Sciatic nerve (tissue), 2 donors: ENCODE measurements around the gene TEDC1. TPM values are rescaled to one million over a fixed set of nuclear protein-coding genes. Genes with fewer than 3 reads are reported as not detected.

Experiments
- ATAC-seq: fragments of 200-7000 bp; cut with Tn5 transposase; one replicate; pipeline ENCODE4 v1.9.1; 2020; ENCODE audit warnings: mild to moderate bottlenecking, moderate library complexity
- DNase-seq: peaks from one replicate; pipeline ENCODE4 v3.0.0-alpha.2; 2020; ENCODE audit warnings: low spot score
- intact Hi-C: fragments of 100-400 bp; cut with DNase I; formaldehyde crosslinking; loops from one replicate; pipeline ENCODE4 v1.14.2; 2022
- total RNA-seq: library from RNA; stranded (reverse); fragmentation: NEBNext Ultra II Directional; extraction: Animal tissue kit (Norgen Biotek cat#: 25700); gene quantifications from one replicate; pipeline ENCODE4 v1.2.1, GENCODE V29; 2021
- donor health status: DM: no; HTN: no; CAD: no.
- donor health status: DM: no; HTN: no; CAD: no.

TEDC1 gene, protein sequence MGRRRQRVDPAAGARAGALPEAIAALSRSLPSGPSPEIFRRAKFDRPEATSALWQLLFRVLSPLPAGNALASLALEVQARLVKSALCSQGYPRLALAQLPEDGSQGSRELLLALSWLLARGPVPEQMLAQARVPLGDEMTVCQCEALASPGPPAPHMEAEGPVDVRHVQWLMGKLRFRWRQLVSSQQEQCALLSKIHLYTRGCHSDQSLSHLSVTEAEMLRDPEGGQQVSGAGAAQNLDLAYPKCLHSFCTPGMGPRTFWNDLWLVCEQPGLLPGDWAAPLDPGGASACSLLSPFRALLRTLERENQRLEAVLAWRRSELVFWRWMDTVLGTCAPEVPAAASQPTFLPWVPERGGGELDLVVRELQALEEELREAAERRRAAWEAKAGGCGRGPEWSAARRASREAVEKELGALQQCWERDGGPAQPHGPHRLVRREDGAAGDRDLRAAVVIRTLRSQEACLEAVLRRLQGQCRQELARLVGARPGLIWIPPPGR
- 14.1 TPM for total RNA-seq

DNA sequence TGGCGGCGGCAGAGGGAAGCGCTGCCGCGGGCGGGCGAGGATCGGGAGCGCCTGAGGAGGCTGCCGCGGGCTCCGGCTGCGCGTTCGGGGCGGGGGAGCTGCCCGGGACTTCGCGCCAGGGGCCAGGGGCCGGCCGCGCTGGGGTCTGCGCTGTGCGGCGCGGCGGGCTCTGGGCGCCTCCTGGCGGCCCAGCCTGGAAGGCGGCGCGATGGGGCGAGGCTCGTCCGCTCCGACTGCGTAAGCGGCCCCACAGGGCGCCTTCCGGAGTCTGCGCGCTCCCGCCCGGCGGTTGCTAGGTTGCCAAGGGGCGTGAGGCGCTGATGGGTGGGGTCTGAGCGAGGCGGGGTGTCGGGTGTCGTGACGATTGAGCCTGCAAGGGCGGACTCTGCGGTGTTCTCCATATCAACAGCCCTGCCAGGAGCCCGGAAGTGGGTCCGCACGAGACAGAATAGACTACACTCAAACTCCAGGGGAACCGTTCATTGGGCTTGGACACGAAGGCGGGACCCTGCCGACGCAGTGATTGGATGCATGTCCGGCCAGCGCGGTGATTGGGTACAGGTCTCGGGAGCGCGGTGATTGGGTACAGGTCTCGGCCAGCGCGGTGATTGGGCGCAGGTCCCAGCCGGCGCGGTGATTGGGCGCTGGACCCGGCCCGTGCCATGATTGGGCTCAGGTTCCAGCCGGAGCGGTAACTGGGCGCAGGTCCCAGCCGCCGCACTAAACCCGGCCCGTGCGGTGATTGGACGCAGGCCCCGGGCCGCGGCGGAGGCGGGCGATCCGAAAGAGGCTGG, at the start of gene TEDC1:
TEDC1 (plus strand) TSS at position 675 of the 794 bp plus-strand sequence. CDS start 130 bp downstream, outside the sequence.
- intact Hi-C loops = no loop called here
- DNase-seq (peak; percentile 99), ATAC-seq (peak; percentile 93)

DNA sequence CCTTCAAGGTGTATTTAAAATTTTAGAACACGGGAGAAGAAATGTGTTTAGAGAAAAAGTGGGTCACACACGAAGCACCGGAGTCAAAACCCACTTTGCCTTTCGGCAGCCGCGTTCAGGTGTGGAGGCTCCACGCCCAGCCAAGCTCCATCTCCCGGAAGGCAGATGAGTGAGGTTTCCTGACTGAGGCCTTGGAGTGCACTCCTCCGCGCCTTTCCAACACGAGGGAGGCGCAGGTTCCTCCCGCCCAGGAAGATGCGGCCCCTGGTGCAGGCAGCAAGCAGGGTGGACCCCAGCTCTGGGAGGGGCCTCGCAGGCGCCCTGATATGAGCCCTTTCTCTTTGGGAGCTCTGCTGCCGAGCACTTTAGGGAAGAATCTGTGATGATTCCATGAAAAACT, 48.9 kb upstream of the TEDC1 start:
- intact Hi-C loops = no loop called here
- DNase-seq = no peak
- no peak for ATAC-seq

DNA sequence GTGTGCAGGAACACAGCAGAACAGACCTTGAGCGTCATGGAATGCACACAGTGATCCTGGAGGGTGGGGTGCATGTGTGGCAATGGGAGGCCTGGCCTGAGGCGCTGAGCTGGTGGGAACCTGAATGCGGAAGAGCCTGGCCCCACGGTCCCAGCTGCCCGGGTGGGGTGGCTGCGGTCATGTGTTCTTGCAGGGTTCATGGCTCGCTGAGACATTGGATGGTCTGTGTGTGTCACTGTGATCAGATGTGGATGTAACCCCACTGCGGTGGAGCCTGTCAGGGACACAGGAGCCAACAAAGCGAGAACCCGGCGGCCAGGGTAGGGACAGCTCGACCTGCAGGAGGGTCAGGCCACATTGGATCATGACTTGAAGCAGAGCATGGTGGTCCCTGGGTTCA, 48.2 kb upstream of the TEDC1 start:
- DNase-seq (no peak), ATAC-seq (no peak)
- intact Hi-C loops = no loop called here

DNA sequence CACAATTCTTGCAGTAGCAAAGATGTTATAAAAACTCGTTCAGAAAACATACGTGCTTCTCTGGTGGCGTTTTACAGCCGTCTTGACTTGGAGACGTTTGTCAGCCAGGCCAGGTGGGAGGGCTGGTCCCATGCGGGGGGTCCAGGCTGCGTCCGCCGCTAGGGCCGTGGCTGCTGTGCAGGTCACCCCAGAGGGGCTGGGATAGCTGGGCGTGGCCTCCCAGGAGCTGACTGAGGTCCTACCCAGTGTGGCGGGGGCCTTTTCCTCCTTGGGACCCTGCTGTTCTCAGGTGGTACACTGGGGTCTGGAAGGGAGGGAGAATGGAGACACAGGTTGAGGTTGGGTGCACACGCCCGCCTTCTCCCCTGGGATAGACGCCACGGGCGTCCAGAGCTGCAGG, 46.2 kb upstream of the TEDC1 start:
- intact Hi-C loops = no loop called here
- ATAC-seq = no peak
- no peak for DNase-seq

DNA sequence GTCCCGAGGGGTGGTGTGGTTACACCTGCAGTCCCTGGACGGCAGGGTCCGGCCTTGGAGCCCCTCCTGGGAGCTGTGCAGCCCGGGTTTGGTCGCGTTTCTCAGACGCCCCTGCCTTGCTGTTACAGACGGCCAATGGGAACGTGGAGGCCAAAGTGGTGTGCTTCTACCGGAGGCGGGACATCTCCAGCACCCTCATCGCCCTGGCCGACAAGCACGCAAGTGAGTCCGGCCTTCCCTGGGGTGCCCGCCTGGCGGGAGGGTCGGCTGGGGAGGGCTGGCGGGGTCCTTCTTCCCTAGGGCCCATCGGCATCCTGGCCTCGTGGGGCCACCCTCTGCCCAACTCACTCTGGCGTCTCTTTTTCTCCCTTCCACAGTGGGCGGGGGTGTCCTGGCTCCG, 45.8 kb upstream of the TEDC1 start:
- ATAC-seq (no peak), DNase-seq (no peak)
- intact Hi-C loops = no loop called here

DNA sequence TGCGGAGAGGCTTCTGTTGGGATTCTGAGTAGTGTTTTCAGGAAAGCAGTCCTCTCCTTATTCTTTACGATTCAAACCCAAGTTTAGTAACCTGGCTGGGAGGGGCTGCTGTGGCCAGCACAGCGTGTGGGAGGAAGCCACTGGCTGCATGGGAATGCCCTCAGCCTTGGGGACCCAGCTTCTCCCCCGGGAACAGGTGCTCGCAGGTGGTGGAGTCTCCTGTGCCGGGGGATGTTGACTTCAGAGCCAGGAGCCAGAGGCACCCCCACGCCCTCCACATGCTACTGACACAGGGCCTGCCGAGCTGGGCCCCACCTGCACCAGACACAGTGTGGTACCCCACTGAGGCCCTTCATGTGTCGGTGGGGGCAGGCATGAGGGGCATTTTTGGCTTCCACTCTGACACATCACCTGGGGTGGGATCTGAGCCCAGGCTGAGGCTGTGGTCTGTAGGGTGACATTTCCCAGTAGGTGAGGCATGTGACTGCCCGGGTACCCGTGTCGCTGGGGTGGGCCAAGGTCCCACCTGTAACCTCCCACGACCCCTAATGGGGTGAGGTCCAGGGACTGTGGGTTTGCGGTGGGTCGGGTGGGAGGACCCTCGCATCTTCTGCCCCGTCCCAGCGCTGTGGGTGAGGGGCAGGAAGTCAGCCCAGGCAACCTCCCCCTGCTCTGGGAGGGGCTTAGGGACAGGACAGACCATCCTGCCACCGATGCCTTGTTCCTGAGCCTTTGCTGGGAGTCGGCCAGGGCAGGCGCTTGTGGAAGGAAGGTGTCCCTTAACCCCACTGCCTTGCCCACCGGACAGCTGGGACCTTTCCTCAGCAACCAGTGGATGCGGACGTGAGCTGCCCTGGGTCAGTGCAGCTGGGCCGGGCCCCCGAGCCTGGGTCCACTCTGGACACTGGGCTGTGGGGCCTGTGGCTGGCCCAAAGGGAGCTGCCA, 44.9 kb upstream of the TEDC1 start:
- no peak for ATAC-seq
- intact Hi-C loops = no loop called here
- no peak for DNase-seq

DNA sequence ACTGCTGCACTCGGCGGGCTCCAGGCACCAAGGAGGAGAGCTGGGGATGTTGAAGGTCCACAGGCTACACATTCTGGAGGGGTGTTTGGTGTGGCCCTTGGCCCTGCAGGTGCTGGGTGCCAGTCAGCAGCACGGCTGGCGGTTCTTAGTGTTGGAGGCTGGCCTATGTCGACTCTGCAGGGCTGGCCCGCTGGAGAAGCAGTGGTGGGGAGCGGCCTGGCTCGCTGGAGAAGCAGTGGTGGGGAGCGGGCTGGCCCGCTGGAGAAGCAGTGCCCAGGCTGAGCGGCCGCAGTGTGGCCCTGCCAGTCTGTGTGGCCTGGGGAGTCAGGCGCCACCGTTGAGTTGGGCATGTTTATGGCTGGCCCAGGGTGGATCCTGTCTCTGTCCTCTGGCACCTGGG, 44.1 kb upstream of the TEDC1 start:
- intact Hi-C loops = no loop called here

DNA sequence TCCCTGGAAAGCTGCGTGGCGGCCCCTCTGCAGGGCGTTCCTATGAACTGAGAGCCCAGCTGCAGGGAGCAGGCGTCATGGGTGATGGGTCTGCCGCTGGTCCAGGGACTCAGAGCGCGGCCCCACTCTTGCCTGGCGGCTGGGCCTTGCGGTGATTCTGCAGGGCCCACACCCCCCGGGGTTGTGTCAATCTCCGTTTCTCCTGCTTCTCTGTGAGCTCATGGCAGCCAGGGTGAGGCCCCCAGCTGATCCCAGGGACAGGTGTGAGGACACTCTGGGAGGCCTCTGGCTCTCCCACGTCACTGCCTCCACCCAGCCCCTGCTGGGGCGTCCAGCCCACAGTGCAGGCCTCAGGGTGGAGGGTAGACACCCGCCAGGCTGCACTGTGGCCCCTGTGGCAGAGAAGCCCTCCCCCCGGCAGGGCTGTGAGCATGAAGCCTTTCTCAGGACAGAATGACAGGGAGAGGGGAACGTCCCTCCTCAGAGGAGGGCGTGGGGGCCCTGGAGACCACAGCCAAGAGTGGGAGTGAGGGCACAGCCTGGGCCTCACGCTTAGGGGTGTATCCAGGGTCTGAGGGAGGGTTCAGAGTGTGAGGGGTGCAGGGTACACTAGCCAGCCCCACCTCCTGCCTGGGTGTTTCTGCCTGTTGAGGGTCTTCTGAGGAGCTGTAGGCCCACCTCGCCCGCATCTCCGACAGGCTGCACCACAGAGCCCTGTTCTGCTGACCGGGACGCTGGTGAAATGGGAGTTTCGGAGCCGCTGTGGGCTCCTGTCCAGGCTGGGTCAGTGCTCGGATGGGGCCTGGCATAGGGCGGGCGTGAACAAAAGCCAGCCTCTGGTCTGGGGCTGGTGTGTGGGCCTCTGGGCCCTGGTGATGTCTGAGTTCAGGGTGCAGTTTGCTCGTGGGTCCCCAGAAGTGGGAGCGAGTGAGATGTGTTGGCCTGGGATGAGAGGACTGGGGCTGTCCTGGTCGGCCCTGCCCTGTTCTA, 43.1 kb upstream of the TEDC1 start:
- ATAC-seq (peak; percentile 5), DNase-seq (no peak)
- intact Hi-C loops = no loop called here

More for the DNA sequence above, 44.1 kb upstream of the TEDC1 start:
- ATAC-seq (no peak), DNase-seq (no peak)

DNA sequence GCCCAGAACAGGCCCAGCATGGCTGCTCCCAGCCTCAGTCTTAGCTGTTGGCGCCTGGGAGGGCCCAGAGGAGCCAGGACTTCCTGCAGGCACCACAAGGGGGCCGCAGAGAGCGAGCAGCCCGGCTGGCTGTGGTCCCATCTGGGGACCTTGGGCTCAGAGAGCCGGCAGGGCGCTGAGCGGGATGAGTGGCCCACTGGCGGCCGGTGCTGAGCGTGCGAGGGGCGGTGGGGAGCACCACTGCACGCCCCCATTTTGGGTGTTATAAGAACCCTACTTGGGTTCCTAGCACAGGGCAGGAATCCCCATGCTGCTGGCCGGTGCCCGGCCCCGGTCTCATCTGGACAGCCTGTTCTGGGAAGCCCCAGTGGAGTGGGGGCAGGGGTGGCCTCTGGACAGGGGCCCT, 42.3 kb upstream of the TEDC1 start:
- intact Hi-C loops = no loop called here
- ATAC-seq (peak; percentile 88), DNase-seq (peak; percentile 85)

DNA sequence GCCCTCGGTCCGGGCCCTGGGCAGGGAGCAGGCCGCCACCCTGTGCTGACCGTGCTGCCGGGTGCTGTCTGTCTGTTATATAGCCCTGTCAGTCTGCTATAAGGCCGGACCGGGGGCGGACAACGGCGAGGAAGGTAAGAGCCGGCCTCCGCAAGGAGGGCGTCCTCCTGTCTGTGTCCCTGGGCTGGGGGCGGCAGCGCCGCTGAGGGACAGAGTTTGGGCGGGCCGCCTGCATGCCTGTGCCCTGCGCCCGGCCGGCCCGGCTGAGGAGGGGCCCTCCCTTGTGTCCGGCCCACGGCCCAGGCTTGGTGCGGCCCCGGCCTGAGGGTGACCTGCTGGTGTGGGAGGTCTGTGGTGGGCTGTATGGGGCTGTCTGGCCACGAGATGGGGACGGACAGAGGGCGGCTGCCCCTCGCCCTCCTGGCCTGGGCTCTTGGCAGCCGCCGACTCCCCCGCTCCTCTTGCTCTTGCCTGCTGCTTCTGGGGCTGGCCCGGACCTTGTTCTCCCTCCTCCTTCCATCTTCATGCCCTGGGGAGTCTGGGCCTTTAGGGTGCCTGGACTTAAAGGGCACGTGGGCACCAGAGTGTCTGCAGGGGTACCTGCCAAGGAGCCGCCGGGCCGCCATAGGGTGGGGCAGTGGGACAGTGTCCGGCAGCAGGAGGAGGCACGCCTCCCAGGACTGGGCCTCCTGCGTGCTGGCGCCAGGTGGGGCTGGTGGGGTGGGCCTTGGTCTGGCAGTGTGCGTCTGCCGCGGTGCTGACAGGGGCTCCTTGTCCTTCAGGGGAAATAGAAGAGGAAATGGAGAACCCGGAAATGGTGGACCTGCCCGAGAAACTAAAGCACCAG, 41.5 kb upstream of the TEDC1 start:
- ATAC-seq (no peak), DNase-seq (no peak)
- intact Hi-C loops = no loop called here

DNA sequence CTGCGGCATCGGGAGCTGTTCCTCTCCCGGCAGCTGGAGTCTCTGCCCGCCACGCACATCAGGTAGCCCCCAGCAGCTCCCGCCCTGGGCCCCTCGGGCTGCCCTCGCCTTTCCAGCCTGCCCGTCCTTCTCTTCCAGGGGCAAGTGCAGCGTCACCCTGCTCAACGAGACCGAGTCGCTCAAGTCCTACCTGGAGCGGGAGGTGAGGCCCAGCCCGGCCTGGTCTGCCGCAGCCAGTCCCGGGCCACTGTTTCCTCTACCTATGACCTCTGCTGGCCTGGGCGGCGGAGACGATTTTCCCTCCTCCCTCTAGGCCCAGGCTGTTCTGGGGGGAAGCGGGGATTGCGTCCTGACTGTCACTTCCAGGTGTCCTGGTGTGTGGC, 40.9 kb upstream of the TEDC1 start:
- intact Hi-C loops = no loop called here
- no peak for ATAC-seq
- no peak for DNase-seq

DNA sequence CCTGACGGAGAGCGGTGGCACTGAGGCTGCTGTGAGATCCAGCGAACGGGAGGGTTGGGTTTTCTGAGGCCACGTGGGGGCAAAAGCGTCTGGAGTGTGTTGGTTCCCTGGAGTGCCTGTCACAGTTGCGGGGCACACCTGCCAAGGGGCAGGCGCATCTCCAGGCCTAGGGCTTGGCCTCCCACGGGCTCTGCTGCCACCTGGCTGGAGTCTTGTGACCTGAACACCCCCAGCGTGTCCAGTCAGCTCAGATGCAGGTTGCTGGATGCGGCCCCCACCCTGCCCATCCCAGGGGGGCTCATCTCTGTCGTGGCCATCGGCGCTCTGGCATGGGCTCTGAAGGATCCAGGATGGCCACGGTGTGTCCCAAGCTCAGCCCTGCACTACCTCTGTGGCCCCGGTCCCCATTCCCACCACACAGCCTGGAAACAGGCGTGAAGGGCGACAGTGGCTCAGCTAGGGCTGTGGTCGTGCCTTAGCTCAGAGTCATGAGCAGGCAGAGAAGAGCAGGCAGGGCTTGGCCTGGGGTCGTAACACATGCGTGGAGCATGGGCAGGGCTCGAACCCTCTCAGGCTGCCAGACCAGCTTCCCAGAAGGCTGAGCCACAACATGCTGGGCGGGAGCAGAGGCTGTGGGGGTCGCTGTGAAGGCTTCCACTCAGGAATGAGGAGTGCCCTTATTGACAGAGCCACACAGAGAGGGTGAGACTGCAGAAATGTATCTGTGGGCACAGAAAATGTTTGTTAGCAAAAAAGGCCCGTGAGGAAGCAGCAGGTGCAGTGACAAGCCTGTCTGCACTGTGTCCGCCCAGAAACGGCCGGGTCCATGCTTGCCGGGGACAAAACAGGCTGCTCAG, 40.0 kb upstream of the TEDC1 start:
- DNase-seq = no peak
- no peak for ATAC-seq
- intact Hi-C loops = no loop called here

DNA sequence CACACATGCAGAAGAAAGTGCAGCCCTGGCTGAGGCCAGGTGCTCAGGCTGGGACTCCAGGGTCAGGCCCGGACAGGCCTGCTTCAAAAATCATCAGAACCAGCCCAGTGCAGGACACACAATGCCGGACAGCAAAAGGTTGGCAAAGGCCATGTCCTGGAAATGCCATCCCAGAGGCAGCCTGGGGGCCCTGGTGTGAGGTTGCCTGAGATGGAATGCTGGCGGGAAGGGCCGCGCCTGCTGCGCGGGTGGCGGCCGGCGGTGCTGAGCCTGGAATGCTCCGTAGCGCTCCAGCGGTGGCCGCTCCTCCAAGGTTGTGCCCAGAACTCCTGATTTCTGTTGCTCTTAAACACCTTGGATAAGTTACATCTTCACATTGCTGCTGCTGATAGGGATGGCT, 38.1 kb upstream of the TEDC1 start:
- intact Hi-C loops = no loop called here
- DNase-seq = no peak
- no peak for ATAC-seq

DNA sequence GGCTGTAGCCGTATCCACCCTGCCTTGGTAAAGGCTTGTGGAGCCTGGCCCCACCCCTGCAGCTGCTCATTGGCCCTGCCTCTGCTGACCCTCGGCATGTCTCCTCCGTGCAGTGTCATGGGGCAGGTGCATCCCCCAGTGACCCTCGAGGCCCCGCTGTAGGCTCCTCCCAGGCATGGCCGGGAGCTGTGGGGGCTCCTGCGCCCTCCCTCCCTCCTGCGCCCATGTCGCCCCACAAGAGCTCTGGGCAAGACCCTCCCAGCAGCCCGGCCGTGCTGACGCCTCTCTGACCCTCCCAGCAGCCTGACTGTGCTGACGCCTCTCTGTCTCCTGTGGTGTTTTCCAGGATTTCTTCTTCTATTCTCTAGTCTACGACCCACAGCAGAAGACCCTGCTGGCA, 37.2 kb upstream of the TEDC1 start:
- ATAC-seq = no peak

DNA sequence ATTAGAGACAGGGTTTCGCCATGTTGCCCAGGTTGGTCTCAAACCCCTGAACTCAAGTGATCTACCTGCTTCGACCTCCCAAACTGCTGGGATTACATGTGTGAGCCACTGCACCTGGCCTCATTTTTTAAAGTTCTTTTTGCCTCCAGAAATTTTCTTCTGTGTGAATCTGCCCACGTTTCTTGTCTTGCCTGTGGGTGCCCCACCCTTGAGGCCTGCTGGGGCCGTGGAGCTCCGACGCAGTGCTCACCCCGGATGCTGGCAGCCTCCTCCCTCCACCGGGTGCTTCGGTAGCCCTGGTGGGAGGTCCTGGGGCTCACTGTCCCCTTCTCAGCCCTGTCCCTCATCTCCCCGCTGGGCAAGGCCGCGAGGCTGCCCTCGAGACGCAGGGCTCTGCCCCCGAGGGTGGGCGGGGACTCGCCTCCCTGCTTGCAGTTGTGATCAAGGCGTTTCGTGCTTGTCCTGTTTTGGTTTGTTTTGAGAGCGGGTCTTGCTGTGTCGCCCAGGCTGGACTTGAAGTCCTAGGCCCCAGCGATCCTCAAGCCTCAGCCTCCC, 35.9 kb upstream of the TEDC1 start:
- DNase-seq = no peak
- no peak for ATAC-seq
- intact Hi-C loops = no loop called here

More for the DNA sequence above, 37.2 kb upstream of the TEDC1 start:
- intact Hi-C loops = no loop called here
- DNase-seq = no peak
